Peyer's patch (tissue), 4 donors: Measurements from ENCODE around the gene GLRX2. TPM values are rescaled to one million over a fixed set of nuclear protein-coding genes. Genes with fewer than 3 reads are reported as not detected.

Experiments used
- DNase-seq, 3 donors: peaks; one replicate each; pipeline ENCODE4 v3.0.0-alpha.2; 2017 to 2019
- H3K27ac ChIP-seq, 4 donors: fragments of 200-600 bp; sonication (generic); one replicate each; pipeline ENCODE4 v1.5.1; 2016 to 2019
- H3K27me3 ChIP-seq, 2 donors: fragments of 200-600 bp; sonication (generic); one replicate each; pipeline ENCODE4 v1.5.1; 2019
- H3K36me3 ChIP-seq, 3 donors: fragments of 200-600 bp; sonication (generic); one replicate each; pipeline ENCODE4 v1.5.1; 2016 to 2019
- H3K4me1 ChIP-seq, 4 donors: fragments of 200-600 bp; sonication (generic); one replicate each; pipeline ENCODE4 v1.5.1; 2016 to 2019
- H3K4me3 ChIP-seq, 4 donors: fragments of 200-600 bp; sonication (generic); 1 replicate in 3 of 4; 2 replicates in 1 of 4; pipeline ENCODE4 v1.5.1; 2016 to 2019; ENCODE audit warnings: mild to moderate bottlenecking in 1 of 4
- H3K9me3 ChIP-seq, 4 donors: fragments of 200-600 bp; sonication (generic); one replicate each; pipeline ENCODE4 v1.5.1; 2016 to 2019; ENCODE audit warnings: mild to moderate bottlenecking in 1 of 4
- CTCF ChIP-seq, 6 experiments: fragments of 450-650 bp in 4 of 6; fragments of 200-600 bp in 2 of 6; sonication (generic) in 1 of 6; IDR thresholded peaks; one replicate each; pipeline ENCODE4 v1.5.1; 2017 to 2019; ENCODE audit warnings: antibody characterized with exemption in 6 of 6, mild to moderate bottlenecking in 3 of 6, moderate library complexity in 1 of 6
- POLR2A ChIP-seq, 2 donors: fragments of 450-650 bp; IDR thresholded peaks; one replicate each; pipeline ENCODE4 v1.5.1; 2017; ENCODE audit warnings: antibody characterized with exemption in 2 of 2, mild to moderate bottlenecking in 2 of 2, moderate library complexity in 2 of 2
- total RNA-seq, 4 donors: library from RNA; depleted of rRNA; stranded (reverse); fragments of >200 nt; gene quantifications; one replicate each; pipeline ENCODE4 v1.1.0, GENCODE V29; 2016

Gene GLRX2
- total RNA-seq, 4 donors from 2014 or later: 3.3 to 12.4 (median 7.5) TPM

- Histone ChIP-seq H3K4me1 (peaks cover 0 to 16% (median 6%) of the 10 kb centered on the region in 4 donors), H3K27ac (no peak overlapping the region), H3K36me3 (peaks cover 0 to 4% (median 0%) of the 10 kb centered on the region in 3 donors), H3K9me3 (no peaks in the 10 kb centered on the region), H3K27me3 (no peaks in the 10 kb centered on the region), H3K4me3 (no peak overlapping the region)
- DNase-seq: no peak
- no peak for TF ChIP-seq CTCF (IDR thresholded peaks at IDR 0.05)
- TF ChIP-seq POLR2A (IDR thresholded peaks at IDR 0.05): no peak
These were observed 39.3 kb downstream of the GLRX2 start for GRCh38 chr1:193065954-193066353.

GRCh38 chr1:193062698-193063463 is 42.3 kb downstream of the GLRX2 start:
- TF ChIP-seq CTCF (IDR thresholded peaks at IDR 0.05): no peak
- no peak for TF ChIP-seq POLR2A (IDR thresholded peaks at IDR 0.05)
- no peaks in the 10 kb centered on the region for H3K9me3 ChIP-seq
- H3K27me3 ChIP-seq: no peaks in the 10 kb centered on the region
- no peak for DNase-seq
- H3K36me3 ChIP-seq: no peaks in the 10 kb centered on the region
- H3K27ac ChIP-seq: no peak overlapping the region
- no peak overlapping the region for H3K4me3 ChIP-seq
- peaks cover 0 to 27% (median 7%) of the 10 kb centered on the region in 4 donors for H3K4me1 ChIP-seq

- H3K4me3 ChIP-seq: peak overlapping the region in 2 of 4 donors; percentile 80 to 87
- H3K9me3 ChIP-seq: no peaks in the 10 kb centered on the region
- no peaks in the 10 kb centered on the region for H3K27me3 ChIP-seq
- no peak for TF ChIP-seq CTCF (IDR thresholded peaks at IDR 0.05)
- no peak for DNase-seq
- no peaks in the 10 kb centered on the region for H3K36me3 ChIP-seq
- no peak overlapping the region for H3K27ac ChIP-seq
- H3K4me1 ChIP-seq: peaks cover 0 to 30% (median 7%) of the 10 kb centered on the region in 4 donors
These were observed 44.3 kb downstream of the GLRX2 start for GRCh38 chr1:193060938-193061337.

GRCh38 chr1:193060406-193060805 is 44.8 kb downstream of the GLRX2 start:
- no peak for DNase-seq
- Histone ChIP-seq H3K36me3 (no peaks in the 10 kb centered on the region), H3K4me1 (peaks cover 0 to 30% (median 7%) of the 10 kb centered on the region in 4 donors), H3K4me3 (peak overlapping the region; percentile 68 to 88 (median 84)), H3K27ac (peak overlapping the region; percentile 87 to 98 (median 96)), H3K27me3 (no peaks in the 10 kb centered on the region), H3K9me3 (no peaks in the 10 kb centered on the region)
- TF ChIP-seq POLR2A (IDR thresholded peaks at IDR 0.05) (no peak), CTCF (IDR thresholded peaks at IDR 0.05) (no peak)

- no peak for DNase-seq
- Histone ChIP-seq H3K9me3 (no peaks in the 10 kb centered on the region), H3K27ac (peak overlapping the region; percentile 87 to 98 (median 96)), H3K4me1 (peaks cover 0 to 30% (median 7%) of the 10 kb centered on the region in 4 donors), H3K36me3 (no peaks in the 10 kb centered on the region), H3K4me3 (peak overlapping the region; percentile 68 to 88 (median 84)), H3K27me3 (no peaks in the 10 kb centered on the region)
- no peak for TF ChIP-seq CTCF (IDR thresholded peaks at IDR 0.05)
- no peak for TF ChIP-seq POLR2A (IDR thresholded peaks at IDR 0.05)
These were observed 45.2 kb downstream of the GLRX2 start for GRCh38 chr1:193060115-193060403.
